Lung microvascular endothelial cell (primary cell): ENCODE measurements around the gene FOSL1. TPM values are rescaled to one million over a fixed set of nuclear protein-coding genes. Genes with fewer than 3 reads are reported as not detected.

Experiments
- DNase-seq, 2 donors: peaks; one replicate each; pipeline versions ENCODE4 v3.0.0 to v3.0.0-alpha.2; 2010; ENCODE audit warnings: low read depth in 2 of 2
- total RNA-seq: library from RNA; depleted of rRNA; stranded (reverse); fragments of >200 nt; gene quantifications from 2 replicates; pipeline ENCODE4 v1.2.1, GENCODE V29; 2014

Gene FOSL1
- total RNA-seq, 1 donor from 2014 or later: 0.99 TPM

GRCh38 chr11:65882120-65883057 is 17.8 kb downstream of the FOSL1 start:
- no peak for DNase-seq

GRCh38 chr11:65880844-65881421 is 19.3 kb downstream of the FOSL1 start:
- no peak for DNase-seq

DNA sequence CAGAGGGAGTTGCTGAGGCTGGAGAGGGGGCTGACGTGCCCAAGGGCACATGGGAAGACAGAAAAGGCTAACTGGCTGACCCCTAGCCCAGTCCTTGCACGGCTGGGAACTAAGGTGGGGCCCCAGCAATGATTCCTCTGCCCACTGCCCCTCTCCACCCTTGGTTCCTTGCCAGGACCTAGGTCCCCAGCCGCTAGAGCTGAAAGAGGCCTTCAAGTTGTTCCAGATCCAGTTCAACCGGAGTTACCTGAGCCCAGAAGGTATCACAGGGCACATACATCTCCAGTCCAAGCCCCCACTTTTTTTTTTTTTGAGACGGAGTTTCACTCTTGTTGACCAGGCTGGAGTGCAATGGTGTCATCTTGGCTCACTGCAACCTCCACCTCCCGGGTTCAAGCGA is 20.2 kb downstream of the FOSL1 start:
- no peak for DNase-seq

GRCh38 chr11:65879617-65880016 is 20.6 kb downstream of the FOSL1 start, which contains the start of gene CTSW:
Gene CTSW (plus strand): TSS chr11:65879837. CDS start chr11:65879855, 18 bp downstream.
- no peak for DNase-seq

GRCh38 chr11:65873318-65874156 is 26.7 kb downstream of the FOSL1 start:
- DNase-seq: peak; percentile 65 to 85

DNA sequence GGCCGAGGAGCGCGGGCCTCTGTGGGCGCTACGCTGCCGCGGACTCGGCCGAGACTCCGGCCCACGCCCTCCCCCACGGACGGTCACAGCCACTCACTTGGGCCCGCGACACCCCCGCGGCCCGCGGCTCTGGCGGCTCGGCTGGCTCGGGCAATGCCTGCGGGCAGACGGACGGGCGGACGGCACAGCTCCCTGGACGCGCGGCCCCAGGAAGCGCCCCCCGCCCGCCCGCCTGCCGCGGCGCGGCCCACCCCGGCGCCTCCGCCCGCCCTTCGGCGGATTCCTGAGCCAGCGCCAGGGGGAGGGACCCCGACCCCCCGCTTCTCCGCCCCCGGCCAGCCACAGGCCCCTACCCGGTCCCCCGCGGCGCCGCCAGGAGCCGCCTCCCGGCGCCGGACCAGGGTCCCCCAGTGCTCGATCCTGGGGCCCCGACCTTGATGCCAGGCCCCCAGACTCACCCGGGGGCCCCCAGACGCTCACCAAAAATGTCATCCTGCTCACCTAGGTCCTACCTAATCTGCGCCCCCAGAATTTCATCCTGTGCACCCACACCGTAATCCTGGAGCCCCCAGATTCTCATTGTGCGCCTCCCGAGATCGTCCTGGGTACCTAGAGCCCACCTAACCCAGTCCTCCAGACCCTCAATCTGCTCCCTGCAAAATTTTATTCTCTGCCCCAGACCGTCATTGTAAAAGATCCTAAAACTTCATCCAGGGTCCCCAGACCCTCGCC is 27.4 kb downstream of the FOSL1 start, which contains the start of gene EFEMP2:
Gene EFEMP2 (minus strand): TSS at position 215 of the 732 bp plus-strand sequence. CDS start 446 bp downstream, outside the sequence.
- DNase-seq: no peak

- DNase-seq: peak; percentile 30 to 35
Observed at GRCh38 chr11:65871811-65872548, 28.2 kb downstream of the FOSL1 start.

DNA sequence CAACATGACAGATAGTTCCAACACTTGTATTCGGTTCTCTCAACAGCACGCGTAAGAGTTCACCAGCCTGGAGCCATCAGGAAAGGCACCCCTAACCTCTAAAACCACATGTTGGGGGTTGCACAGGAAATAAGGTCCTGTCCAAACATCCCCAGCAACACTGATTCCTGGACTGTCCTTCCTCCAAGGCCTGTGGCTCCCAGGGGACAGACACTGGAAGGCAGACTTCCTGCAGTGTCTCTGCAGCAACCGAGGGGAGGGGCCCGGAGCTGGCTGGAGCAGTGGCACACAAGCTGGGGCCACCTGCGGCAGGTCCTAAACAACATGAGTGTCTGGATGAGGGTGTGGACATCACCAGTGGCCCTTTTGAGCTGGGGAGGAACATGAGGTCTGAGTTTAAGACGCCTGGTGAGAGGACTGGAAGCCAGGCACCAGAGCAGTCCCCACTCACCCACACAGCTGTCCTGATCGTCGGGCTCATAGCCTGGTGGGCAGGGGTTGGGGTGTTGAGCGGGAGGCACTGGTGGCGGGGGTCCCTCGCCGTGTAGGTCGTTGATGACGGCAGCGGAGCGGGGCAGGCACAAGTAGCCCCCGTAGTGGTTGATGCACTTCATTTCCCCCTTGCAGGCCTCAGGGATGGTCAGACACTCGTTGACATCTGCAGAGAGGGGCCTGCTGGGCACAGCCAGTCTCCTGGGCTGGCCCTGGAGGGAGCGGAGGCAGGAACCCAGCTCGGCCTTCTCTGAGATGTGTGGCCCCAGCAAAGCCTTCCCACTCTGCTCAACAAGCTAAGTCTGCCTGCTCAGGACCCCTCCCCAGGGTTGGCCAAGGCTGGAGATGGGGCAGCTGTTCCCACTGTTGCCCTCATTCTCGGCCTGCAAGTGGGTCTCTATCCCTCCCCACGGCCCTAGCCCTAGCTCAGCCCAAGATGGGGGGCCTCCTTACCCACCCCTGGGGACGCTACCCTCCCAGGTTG is 29.2 kb downstream of the FOSL1 start:
- peak in 1 of 2 donors; percentile 37 for DNase-seq

- no peak for DNase-seq
Observed at GRCh38 chr11:65870307-65870658, 29.9 kb downstream of the FOSL1 start.

DNA sequence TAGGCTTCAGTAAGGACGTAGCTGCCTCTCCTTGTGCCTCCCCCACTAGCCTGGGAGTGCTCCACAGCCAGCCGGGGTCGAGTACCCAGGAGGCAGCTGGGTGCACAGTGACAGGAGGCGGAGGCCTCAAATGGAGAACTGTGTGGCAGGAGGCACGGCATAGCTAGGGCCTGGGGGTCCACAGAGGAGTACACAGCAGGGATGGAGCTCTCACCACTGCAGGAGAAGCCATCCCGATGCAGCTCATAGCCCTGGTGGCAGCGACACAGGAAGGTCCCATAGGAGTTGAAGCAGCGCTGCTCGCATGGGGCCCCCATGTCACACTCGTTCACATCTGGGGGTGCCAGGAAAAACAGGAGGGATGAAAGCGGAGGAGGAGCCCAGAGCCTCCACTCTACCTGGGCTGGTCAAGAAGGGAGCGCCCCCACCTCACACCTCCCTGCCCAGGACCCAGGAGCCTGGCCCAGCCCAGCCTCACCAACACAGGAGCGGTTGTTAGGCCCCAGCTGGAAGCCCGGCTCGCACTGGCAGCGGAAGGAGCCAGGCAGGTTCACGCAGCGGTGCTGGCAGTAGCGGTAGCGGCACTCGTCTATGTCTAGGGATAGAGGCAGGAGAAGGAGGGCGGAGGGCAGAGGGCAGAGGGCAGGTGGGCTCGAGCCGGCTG is 30.4 kb downstream of the FOSL1 start:
- no peak for DNase-seq

- DNase-seq: no peak
Observed at GRCh38 chr11:65868907-65869306, 31.3 kb downstream of the FOSL1 start.

GRCh38 chr11:65868076-65868667 is 32.0 kb downstream of the FOSL1 start:
- no peak for DNase-seq

DNA sequence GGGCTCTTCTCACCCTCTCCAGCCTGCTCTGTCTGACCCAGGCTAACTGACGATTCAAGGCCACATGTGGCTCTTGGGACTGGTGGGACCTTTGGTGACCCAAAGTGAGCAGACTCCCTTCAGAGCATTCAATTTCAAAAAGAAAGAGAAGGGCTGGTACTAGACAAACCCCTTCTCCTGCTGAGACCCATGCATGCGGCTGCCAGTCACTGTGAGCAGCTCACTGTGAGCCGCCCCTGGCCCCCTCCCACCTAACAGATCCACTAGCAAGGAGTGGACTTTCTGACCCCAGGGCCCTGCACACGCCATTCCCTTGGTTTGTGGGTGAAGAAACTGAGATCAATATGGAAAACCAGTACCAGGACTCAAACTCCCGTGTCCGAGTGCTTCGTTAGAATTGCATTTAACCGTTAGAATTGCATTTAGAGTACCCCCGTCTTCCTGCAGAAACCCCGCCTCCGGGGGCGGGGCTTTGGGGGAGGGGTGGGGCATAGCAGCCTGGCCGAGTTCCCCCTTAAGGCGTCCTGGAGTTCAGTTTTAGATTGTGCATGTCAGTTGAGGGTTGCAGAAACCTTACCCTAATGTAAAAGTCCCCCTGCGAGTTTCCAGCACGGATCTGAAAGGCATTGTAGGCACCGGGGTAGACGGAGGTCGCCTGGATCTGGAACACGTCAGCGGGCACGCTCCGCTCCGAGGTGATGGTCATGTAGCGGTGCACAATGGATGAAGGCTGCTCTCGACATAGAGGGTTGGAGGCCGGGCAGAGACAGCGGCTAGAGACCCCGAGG is 32.7 kb downstream of the FOSL1 start:
- DNase-seq: no peak

DNA sequence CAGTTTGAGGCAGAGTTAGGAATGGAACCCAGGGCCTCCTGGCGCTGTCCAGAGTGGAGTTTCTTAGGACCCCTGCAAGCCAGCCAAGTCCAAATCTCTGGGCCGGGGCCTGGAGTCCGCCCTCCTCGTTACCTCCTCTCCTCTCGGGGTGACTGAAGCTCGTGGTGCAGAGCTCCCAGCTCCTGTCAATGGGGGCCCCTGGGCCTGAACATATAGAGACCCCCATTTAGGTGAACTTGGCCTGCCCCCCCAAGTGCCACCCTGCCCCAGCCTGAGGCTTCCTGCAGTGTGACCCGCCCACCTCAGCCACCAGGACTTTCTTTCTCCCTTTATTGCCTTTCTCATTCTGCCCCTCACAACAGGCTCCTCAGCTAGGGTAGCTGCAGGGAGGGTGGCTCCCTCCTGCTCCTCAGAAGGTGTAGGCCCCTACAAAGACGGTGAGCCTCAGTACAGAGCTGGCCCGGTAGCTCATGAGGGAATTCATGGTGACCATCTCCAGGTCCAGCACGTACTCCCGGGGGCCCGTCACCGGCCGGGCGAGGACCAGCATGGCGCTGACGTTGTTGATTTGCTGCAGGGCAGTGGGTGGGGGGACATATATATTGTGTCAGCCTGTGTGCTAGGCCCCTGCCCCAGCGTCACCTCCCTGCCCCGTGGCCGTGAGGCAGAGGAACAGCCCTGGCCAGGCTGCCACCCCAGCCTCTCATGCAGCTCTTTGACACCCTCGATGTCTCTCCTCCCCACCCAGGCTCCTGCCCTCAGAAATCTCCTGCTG is 33.5 kb downstream of the FOSL1 start:
- no peak for DNase-seq

DNA sequence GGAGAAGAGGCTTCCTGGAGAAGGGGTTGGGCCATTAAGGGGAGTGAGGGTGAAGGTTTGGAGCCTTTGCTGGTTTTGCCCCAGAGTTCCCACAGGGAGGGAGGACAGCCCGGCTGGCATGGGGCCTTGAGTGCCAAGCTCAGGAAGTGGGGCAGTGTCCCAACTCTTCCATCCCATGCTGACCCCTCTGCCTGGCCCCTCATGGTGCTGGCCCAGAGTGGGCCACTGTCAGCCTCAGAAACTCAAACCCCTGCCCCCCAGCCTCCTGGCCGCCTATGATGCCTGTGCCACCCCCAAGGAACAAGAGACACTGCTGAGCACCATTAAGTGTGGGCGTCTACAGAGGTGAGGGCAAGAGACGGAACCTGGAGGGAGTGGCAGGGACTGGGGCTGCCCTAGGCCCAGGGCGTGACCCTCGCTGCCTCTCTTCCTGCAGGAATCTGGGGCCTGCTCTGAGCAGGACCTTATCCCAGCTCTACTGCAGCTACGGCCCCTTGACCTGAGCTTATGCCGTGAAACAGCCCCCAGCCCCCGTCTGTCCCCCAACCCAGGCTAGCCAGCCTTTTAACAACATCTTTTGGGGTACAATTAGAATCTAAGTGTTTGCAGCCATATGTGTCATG is 34.5 kb downstream of the FOSL1 start:
- DNase-seq: no peak
